PFSK-1 (cell line): ENCODE measurements around the gene KLK2. TPM values are rescaled to one million over a fixed set of nuclear protein-coding genes. Genes with fewer than 3 reads are reported as not detected.

ENCODE experiments used
- FOXP2 ChIP-seq: optimal IDR thresholded peaks from 2 replicates; pipeline ENCODE3; 2011; ENCODE audit warnings: borderline replicate concordance, control low read depth, inconsistent platforms; ENCODE audit not compliant: insufficient read depth; ENCODE audit errors: extremely low read length, extremely low read depth
- POLR2AphosphoS5 ChIP-seq: IDR thresholded peaks from 2 replicates; pipeline ENCODE4 v1.6.1; 2012; ENCODE audit warnings: low read depth, mild to moderate bottlenecking, control low read depth, low read length, moderate library complexity
- REST ChIP-seq, 2 experiments: IDR thresholded peaks; 2 replicates each; pipeline versions ENCODE4 v1.6.1 to v1.8.0; 2011 to 2012; ENCODE audit warnings: low read depth in 2 of 2, low read length in 2 of 2, control low read depth in 1 of 2, inconsistent platforms in 1 of 2, mild to moderate bottlenecking in 1 of 2, moderate library complexity in 1 of 2; ENCODE audit not compliant: insufficient read depth in 1 of 2
- SIN3A ChIP-seq: IDR thresholded peaks from 2 replicates; pipeline ENCODE4 v1.6.1; 2012; ENCODE audit warnings: mild to moderate bottlenecking, low read length, moderate library complexity, borderline replicate concordance; ENCODE audit not compliant: insufficient read depth
- TAF1 ChIP-seq: IDR thresholded peaks from 2 replicates; pipeline ENCODE4 v1.6.1; 2012; ENCODE audit warnings: low read length, control low read depth, borderline replicate concordance; ENCODE audit not compliant: insufficient read depth
- polyA plus RNA-seq: library from polyadenylated mRNA; unstranded; fragments of >200 nt; gene quantifications from one replicate; pipeline ENCODE4 v1.2.1, GENCODE V29; 2012; ENCODE audit warnings: low read depth, missing spikeins; ENCODE audit not compliant: insufficient read length

Gene KLK2
- polyA plus RNA-seq, result not detected

GRCh38 chr19:50873056-50873455, at the start of gene KLK2:
Gene KLK2, plus strand, starts transcription at chr19:50873439. Its CDS starts 35 bp downstream, at chr19:50873474.
- TF ChIP-seq REST (IDR thresholded peaks at IDR 0.05; ENCODE audit: insufficient read depth in 1 of 2, low read depth in 2 of 2, low read length in 2 of 2) (no peak), POLR2AphosphoS5 (no peak), FOXP2 (no peak), SIN3A (no peak), TAF1 (no peak)

GRCh38 chr19:50826492-50827240, 46.6 kb upstream of the KLK2 start:
- TF ChIP-seq SIN3A (no peak), FOXP2 (no peak), TAF1 (no peak), POLR2AphosphoS5 (no peak), REST (IDR thresholded peaks at IDR 0.05; ENCODE audit: insufficient read depth in 1 of 2, low read depth in 2 of 2, low read length in 2 of 2) (no peak)

- no peak for TF ChIP-seq FOXP2
- no peak for TF ChIP-seq TAF1
- no peak for TF ChIP-seq REST (IDR thresholded peaks at IDR 0.05; ENCODE audit: insufficient read depth in 1 of 2, low read depth in 2 of 2, low read length in 2 of 2)
- TF ChIP-seq SIN3A, result no peak
- no peak for TF ChIP-seq POLR2AphosphoS5
Observed at GRCh38 chr19:50827476-50827875, 45.8 kb upstream of the KLK2 start.

- TF ChIP-seq SIN3A (no peak), FOXP2 (no peak), POLR2AphosphoS5 (no peak), TAF1 (no peak), REST (IDR thresholded peaks at IDR 0.05; ENCODE audit: insufficient read depth in 1 of 2, low read depth in 2 of 2, low read length in 2 of 2) (no peak)
Observed at GRCh38 chr19:50829801-50830200, 43.4 kb upstream of the KLK2 start.
